ENCODE data around the gene SPATA6L.
A peak's percentile ranks its signal among the peaks of the same experiment; 100 is the strongest.
"Not testable (repeated sequence)": the region's sequence is repeated elsewhere in the genome, so short reads cannot be mapped to it uniquely, and the experiment has no call there.

Gene SPATA6L

GRCh38 chr9:4677392-4677791 is 11.1 kb upstream of the SPATA6L start:
- no peak for FAIRE-seq
- no peak for DNase-seq (ENCODE audit: low spot score)

DNA sequence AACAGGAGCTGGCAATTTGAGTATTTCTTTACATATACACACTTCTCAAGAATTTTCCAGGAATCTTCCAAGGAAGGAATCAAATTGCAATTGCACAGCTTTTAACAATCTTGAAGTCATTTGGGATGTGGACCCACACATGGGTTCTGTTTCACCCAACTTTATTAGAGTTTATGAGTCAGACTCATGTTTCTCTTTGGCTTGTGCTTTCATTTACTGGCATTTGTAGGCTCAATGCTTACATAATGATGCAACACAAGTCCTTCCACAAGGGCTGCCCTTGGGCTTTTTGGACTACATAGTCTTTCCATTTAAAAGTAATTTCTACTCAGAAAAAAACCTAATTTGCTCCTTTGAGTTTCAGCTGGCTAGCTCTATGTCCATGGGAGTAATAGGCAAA is 8.5 kb upstream of the SPATA6L start:
- FAIRE-seq (no peak), DNase-seq (ENCODE audit: low spot score) (no peak)

DNA sequence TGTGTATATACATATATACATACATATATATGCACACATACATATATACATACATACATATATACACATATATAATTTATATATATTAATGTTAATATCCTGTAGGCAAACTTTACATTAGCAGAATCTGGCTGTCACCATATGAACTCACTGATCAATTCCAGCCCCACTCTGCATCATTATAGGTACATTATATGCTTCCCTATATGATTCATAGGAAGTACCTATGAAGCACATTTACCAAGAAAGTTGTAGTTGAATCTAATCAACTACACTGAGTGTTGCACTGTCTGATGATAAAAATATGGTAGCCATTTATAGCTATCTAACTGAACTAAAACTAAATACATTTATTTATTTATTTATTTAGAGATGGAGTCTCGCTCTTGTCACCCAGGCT is 5.5 kb upstream of the SPATA6L start:
- DNase-seq (ENCODE audit: low spot score) (no peak), FAIRE-seq (no peak)

DNA sequence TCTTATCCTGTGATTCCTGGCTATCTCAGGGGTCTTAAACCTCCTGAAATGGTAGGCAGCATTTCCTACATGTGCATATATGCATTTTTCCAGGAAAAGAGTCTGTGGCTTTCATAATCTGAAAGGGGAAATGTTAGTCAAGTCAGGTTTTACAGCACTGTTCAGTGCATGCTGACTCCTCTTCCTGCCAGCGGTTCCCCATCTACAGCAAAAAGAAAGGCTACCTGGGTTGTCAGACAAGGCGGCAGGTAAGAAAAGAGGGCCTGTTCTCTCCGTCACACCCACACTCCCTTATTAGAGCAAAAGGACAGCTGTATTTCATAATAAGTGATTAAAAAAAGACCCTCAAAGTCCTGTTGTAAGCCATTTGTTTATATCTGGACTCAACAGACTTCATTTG is 4.3 kb upstream of the SPATA6L start:
- no peak for FAIRE-seq
- DNase-seq (ENCODE audit: low spot score): no peak

DNA sequence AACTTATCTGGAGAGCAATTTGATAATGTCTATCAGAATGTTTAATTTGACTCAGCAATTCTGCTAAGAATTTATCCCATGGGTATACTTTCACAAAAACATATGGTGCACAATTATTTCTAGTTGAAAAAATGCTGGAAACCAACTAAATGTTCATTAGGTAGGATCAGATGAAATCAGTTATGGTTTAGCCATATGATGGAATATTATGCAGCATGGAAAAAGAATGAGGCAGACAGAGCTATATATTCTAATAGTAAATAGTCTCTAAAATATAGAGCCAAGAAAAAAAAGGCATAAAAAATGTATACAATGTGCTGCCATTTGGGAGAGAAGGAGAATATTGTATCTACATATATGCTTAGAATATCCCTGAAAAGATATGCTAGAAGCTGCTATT is 3.6 kb upstream of the SPATA6L start:
- no peak for FAIRE-seq
- no peak for DNase-seq (ENCODE audit: low spot score)

- FAIRE-seq: no peak
- no peak for DNase-seq (ENCODE audit: low spot score)
Observed at GRCh38 chr9:4668604-4669003, 2.3 kb upstream of the SPATA6L start.

DNA sequence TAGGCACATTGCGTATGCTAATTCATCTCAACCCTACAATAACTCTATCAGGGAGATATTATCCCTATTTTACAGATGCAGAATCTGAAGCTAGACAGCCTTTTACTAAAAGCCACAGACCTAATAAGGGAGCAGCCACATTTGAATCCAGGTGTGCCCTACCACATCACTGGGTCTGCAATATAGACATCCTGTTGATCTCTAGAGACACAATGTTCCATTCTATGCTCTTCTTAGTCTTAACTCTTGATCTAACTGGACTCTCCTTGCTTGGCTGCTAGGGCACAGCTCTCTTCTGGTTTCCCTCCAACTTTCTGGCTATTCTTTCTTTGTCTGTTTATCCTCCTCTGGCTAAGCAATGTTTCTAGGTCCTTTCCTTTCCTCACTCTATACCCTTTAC is 1.4 kb upstream of the SPATA6L start:
- DNase-seq (ENCODE audit: low spot score): no peak
- FAIRE-seq: no peak

- FAIRE-seq (no peak), DNase-seq (ENCODE audit: low spot score) (no peak)
Observed at GRCh38 chr9:4665357-4665756, 923 bp downstream of the SPATA6L start.

DNA sequence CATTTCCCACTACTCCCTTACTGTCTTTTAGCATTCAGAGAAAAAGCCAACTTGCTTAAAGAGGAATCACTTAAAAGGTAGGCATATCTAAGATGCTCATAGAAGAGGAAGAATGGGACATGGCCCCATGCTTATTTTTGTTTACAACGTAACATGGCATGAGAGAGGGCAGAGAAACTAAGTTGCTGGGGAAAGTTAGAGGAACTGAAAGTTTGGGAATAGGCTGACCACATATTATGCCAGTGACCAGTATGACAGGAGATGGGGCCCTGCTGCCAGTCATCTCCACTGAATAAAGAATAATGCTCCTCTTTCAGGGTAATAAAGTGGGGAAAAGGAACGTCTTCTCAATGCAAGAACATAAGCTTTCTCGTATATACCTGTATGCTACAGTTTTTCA is 2.3 kb downstream of the SPATA6L start:
- no peak for FAIRE-seq

DNA sequence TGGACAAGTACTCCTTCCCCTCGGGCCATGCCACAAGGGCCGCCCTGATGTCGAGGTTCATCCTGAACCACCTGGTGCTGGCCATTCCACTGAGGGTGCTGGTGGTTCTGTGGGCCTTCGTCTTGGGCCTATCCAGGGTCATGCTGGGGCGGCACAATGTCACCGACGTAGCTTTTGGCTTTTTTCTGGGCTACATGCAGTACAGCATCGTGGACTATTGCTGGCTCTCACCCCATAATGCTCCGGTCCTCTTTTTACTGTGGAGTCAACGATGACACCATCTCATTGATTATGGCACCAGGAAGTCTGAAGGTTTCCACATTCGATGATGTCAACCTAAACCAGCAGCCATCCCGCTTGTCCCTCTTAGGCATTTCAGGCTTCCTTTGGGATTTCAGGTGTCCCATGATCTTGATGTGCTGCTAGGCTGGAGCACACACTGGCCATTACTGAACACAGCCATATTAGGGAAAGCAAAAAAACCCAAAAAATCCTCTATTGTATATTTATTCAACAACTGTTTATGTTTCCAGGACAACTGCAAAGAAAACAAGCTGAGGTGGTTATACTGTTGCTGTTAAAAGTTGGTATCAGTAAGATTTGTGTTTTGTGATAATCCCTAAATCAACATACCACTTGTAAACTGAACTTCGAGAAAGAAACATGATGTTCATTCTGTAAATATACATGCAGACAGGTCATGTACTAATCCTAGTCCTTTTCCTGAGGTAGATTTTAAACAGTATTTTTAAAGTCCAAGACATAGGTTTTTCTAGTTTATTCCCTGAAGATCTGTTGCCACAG is 3.1 kb downstream of the SPATA6L start:
- DNase-seq (ENCODE audit: low spot score): no peak
- no peak for FAIRE-seq

More for the DNA sequence above, 2.3 kb downstream of the SPATA6L start:
- DNase-seq (ENCODE audit: low spot score): no peak

DNA sequence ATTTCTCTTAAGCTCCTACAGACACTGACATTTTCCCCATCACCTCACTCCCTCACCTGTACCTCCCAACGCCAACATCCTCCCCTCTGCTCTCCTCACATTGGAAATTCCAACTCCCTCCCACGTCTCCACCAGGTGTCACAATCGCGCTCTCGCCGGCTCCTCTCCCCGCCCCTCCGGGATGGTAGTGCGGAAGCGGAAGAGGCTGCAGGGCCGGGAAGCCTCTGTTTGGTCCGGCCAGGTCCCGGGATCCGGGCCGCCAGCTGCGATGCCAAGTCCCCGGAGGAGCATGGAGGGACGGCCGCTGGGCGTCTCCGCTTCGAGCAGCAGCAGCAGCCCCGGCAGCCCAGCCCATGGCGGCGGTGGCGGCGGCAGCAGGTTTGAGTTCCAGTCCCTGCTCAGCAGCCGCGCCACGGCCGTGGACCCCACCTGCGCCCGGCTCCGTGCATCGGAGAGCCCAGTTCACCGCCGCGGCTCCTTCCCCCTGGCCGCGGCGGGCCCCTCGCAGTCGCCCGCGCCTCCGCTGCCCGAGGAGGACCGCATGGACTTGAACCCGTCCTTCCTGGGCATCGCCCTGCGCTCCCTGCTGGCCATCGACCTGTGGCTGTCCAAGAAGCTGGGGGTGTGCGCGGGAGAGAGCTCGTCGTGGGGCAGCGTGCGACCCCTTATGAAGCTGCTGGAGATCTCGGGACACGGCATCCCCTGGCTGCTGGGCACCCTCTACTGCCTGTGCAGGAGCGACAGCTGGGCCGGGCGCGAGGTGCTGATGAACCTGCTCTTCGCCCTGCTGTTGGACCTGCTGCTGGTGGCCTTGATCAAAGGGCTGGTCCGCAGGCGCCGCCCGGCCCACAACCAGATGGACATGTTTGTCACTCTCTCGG is 3.9 kb downstream of the SPATA6L start, which contains the start of gene PLPP6:
Gene PLPP6 (plus strand): TSS at position 187 of the 881 bp plus-strand sequence. CDS start 82 bp downstream, at position 269.
- peak; percentile 66 for DNase-seq (ENCODE audit: low spot score)
- FAIRE-seq: no peak

GRCh38 chr9:4661611-4662010 is 4.7 kb downstream of the SPATA6L start:
- FAIRE-seq (no peak), DNase-seq (ENCODE audit: low spot score) (no peak)

DNA sequence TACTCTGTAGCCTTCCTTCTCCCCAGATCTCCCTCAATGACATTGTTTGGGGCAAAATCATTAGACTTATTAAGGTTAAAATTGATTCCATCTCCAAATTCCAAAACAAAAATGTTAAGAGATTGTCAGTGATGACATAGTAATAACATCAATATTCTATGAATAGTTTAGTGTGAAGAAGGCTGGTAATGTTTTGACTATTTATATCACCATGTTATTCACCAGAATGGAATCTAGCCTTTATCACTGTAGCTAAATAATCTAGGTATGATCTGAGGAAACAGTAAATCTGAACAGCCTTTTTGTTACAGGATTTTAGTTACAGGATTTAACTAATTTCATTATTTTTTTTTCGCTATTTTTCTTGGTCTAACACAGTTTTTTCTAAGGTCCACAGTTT is 5.1 kb downstream of the SPATA6L start:
- DNase-seq (ENCODE audit: low spot score): no peak
- no peak for FAIRE-seq

DNA sequence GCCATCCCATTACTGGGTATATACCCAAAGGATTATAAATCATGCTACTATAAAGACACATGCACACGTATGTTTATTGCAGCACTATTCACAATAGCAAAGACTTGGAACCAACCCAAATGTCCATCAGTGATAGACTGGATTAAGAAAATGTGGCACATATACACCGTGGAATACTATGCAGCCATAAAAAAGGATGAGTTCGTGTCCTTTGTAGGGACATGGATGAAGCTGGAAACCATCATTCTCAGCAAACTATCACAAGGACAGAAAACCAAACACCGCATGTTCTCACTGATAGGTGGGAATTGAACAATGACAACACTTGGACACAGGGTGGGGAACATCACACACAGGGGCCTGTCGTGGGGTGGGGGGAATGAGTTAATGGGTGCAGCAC is 5.6 kb downstream of the SPATA6L start:
- FAIRE-seq; DNase-seq (ENCODE audit: low spot score): not testable (repeated sequence)

DNA sequence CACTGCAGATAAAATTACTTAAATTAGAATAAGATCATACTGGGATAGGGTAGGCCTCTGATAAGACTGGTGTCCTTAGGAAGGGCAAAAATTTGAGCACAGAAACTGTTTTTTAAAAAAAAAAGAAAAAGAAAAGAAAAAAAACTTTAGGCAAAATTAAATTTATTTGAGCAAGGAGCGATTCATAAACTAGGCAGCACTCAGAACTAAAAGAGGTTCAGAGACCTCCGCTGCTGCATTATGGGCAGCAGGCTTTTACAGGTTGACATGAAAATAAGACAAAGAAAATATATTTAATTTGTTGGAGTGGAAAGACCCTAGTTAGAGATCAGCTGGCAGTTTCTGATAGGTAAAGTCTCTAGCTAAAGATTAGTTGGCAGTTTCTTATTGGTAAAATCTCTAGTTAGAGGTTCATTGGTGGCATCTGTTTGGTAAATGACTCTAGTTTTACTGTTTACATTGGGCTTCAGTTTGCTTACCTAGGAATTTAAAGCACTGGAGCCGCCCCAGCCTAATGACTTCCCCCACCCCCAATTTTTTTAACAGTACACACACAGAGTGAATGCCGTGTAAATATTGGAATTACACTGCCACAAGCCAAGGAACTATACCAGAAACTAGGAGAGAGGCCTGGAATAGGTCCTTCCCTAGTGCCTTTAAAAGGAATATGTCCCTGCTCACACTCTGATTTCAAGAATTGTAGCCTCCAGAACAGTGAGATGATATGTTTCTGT is 8.7 kb downstream of the SPATA6L start:
- DNase-seq (ENCODE audit: low spot score) (no peak), FAIRE-seq (no peak)

GRCh38 chr9:4656621-4657020 is 9.7 kb downstream of the SPATA6L start:
- DNase-seq (ENCODE audit: low spot score) (no peak), FAIRE-seq (no peak)

DNA sequence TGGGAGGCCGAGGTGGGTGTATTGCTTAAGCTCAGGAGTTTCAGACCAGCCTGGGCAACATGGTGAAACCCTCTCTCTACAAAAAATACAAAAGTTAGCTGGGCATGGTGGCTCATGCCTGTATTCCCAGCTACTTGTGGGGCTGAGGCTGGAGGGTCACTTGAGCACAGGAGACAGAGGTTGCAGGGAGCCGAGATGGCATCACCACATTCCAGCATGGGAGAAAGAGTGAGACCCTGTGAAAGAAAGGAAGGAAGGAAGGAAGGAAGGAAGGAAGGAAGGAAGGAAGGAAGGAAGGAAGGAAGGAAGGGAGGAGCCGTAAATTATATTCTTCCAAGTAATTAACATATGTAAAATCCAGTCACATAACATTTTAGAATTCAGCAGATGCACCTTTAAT is 10.1 kb downstream of the SPATA6L start:
- not testable (repeated sequence) for FAIRE-seq; DNase-seq (ENCODE audit: low spot score)

GRCh38 chr9:4654538-4654937 is 11.7 kb downstream of the SPATA6L start:
- FAIRE-seq: no peak
- DNase-seq (ENCODE audit: low spot score): no peak

DNA sequence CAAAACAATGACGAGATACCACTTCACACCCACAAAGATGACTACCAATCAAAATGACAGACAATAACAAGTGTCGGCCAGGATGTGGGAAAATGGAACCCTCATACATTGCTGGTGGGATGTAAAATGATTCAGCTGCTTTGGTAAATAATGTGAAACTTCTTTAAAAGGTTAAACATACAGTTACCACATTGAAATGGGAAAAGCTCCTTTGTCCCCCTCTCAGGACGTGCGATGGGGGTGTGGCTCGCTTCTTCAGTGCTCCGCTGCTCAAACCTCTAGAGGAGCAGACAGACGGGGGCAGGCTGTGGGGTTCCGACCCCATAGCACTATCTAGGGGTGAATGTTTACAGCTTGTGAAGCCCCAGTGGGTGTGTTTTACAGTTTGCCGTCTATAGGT is 12.2 kb downstream of the SPATA6L start:
- DNase-seq (ENCODE audit: low spot score) (no peak), FAIRE-seq (no peak)

GRCh38 chr9:4642351-4642750 is 23.9 kb downstream of the SPATA6L start:
- DNase-seq (ENCODE audit: low spot score) (no peak), FAIRE-seq (no peak)

DNA sequence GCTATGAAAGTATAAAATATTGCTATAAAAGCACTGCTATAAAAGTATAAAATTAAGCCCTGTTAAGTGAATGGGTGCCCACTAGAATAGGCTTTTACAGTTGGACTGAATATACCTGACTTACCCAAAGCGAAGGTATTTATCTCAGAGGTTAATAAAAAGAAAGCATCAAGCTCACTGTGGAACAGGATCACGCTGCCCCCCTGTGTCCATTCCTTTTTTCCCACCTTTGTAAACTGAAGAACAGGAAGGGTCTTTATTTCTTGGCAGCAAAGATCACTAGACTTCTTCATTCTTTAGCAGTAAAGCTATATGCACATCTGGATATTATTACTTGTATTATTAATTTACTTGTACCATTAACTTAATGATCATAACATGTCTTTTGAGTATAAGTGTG is 26.3 kb downstream of the SPATA6L start:
- FAIRE-seq: no peak
- no peak for DNase-seq (ENCODE audit: low spot score)

DNA sequence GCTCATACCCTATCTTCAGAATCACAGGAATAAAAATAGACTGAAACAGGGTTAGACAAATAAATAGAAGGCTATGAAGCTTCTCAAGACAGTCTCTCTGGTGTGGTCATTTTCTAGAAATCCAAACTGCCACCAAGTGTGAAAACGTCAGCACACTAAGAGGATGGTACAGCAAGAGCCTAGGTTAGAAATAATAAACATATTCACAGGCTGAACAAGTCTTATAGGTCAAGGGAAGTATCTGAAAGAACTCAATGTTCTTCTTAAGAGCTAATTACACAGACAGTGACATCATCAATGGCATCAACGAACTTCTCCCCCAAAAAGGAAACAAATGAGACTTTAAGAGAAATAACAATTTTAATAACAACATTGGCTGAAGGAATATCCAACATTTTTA is 26.9 kb downstream of the SPATA6L start:
- no peak for DNase-seq (ENCODE audit: low spot score)
- FAIRE-seq: no peak

Measured in RCC 7860 (cell line).